Body of pancreas (tissue), 4 donors: ENCODE measurements around the gene GATB.

Experiments
- CTCF ChIP-seq, 7 experiments: fragments of 450-650 bp in 4 of 7; fragments of 200-600 bp in 3 of 7; sonication (generic) in 3 of 7; IDR thresholded peaks; one replicate each; pipeline ENCODE4 v1.5.1; 2016 to 2019; ENCODE audit warnings: antibody characterized with exemption in 7 of 7
- POLR2A ChIP-seq, 3 donors: fragments of 450-650 bp; IDR thresholded peaks; one replicate each; pipeline ENCODE4 v1.6.1; 2016; ENCODE audit warnings: antibody characterized with exemption in 3 of 3, mild to moderate bottlenecking in 2 of 3

- TF ChIP-seq POLR2A (IDR thresholded peaks at IDR 0.05) (no peak), CTCF (IDR thresholded peaks at IDR 0.05) (no peak)
These were observed 49.7 kb upstream of the GATB start for GRCh38 chr4:151810476-151810875.
